Stimulated activated CD4-positive, alpha-beta T cell treated with anti-CD3 and anti-CD28 coated beads, Interleukin-1b, Interleukin-23, amount 100 ng/mL, for 48 hours (primary cell): ENCODE results near the gene IFNA21.
A peak's percentile ranks its signal among the peaks of the same experiment; 100 is the strongest.
"Not testable (repeated sequence)": the region's sequence is repeated elsewhere in the genome, so short reads cannot be mapped to it uniquely, and the experiment has no call there.

Experiments used
- DNase-seq: peaks from one replicate; pipeline ENCODE4 v3.0.0-alpha.2; 2020

IFNA21 gene

GRCh38 chr9:21166560-21166959 is at the start of gene IFNA21:
IFNA21 (minus strand) TSS chr9:21166660; CDS start chr9:21166612, 48 bp downstream.
- DNase-seq: not testable (repeated sequence)

GRCh38 chr9:21213411-21214326 is 47.2 kb upstream of the IFNA21 start:
- not testable (repeated sequence) for DNase-seq

- DNase-seq: not testable (repeated sequence)
These were observed 45.7 kb upstream of the IFNA21 start for GRCh38 chr9:21212160-21212559.

- DNase-seq: not testable (repeated sequence)
These were observed 44.3 kb upstream of the IFNA21 start for GRCh38 chr9:21210782-21211181.

GRCh38 chr9:21210311-21210710 is 43.9 kb upstream of the IFNA21 start:
- no peak for DNase-seq

- not testable (repeated sequence) for DNase-seq
These were observed 40.6 kb upstream of the IFNA21 start, which contains the start of gene IFNA10 for GRCh38 chr9:21207043-21207442. IFNA10 (minus strand) TSS chr9:21207143; CDS start chr9:21207097, 46 bp downstream.

GRCh38 chr9:21205204-21205603 is 38.7 kb upstream of the IFNA21 start:
- DNase-seq: no peak

GRCh38 chr9:21202105-21202504 is 35.6 kb upstream of the IFNA21 start, which contains the start of gene IFNA7:
IFNA7 (minus strand) TSS chr9:21202205; CDS start chr9:21202165, 40 bp downstream.
- not testable (repeated sequence) for DNase-seq

GRCh38 chr9:21194867-21195776 is 28.7 kb upstream of the IFNA21 start:
- peak; percentile 27 for DNase-seq

GRCh38 chr9:21187487-21187886 is 21.0 kb upstream of the IFNA21 start, which contains the start of gene IFNA4:
IFNA4 (minus strand) TSS chr9:21187587; CDS start chr9:21187531, 56 bp downstream.
- not testable (repeated sequence) for DNase-seq

- DNase-seq: peak; percentile 13
These were observed 16.6 kb upstream of the IFNA21 start for GRCh38 chr9:21182810-21183736.

GRCh38 chr9:21174671-21175070 is 8.2 kb upstream of the IFNA21 start:
- no peak for DNase-seq

GRCh38 chr9:21172156-21172555 is 5.7 kb upstream of the IFNA21 start:
- no peak for DNase-seq

- no peak for DNase-seq
These were observed 4.9 kb upstream of the IFNA21 start for GRCh38 chr9:21171351-21171750.

- DNase-seq: no peak
These were observed 944 bp downstream of the IFNA21 start for GRCh38 chr9:21165516-21165915.

- DNase-seq: no peak
These were observed 6.3 kb downstream of the IFNA21 start for GRCh38 chr9:21160178-21160577.

- DNase-seq: no peak
These were observed 11.0 kb downstream of the IFNA21 start for GRCh38 chr9:21155501-21155900.

GRCh38 chr9:21154018-21154608 is 12.3 kb downstream of the IFNA21 start:
- DNase-seq: no peak

GRCh38 chr9:21153336-21154017 is 13.0 kb downstream of the IFNA21 start:
- DNase-seq: no peak

- no peak for DNase-seq
These were observed 21.9 kb downstream of the IFNA21 start for GRCh38 chr9:21144603-21145002.

GRCh38 chr9:21141427-21141882 is 25.0 kb downstream of the IFNA21 start, which contains the start of gene IFNW1:
IFNW1 (minus strand) TSS chr9:21141832; CDS start chr9:21141570, 262 bp downstream.
- DNase-seq: no peak
